C4-2B (cell line): ENCODE data around the gene MANEAL.
"Not testable (repeated sequence)": the region's sequence is repeated elsewhere in the genome, so short reads cannot be mapped to it uniquely, and the experiment has no call there.

Experiments
- H3K27ac ChIP-seq: fragments of 450-650 bp; 2 replicates; pipeline ENCODE4 v1.5.1; 2017
- CTCF ChIP-seq: fragments of 450-650 bp; conservative IDR thresholded peaks from 2 replicates; pipeline ENCODE4 v1.5.1; 2017; ENCODE audit warnings: mild to moderate bottlenecking
- ZFX ChIP-seq: fragments of 450-650 bp; IDR thresholded peaks from 2 replicates; pipeline ENCODE4 v1.6.1; 2017

The MANEAL gene

GRCh38 chr1:37764888-37765441 lies 28.7 kb upstream of the MANEAL start, which contains the start of gene EPHA10:
Gene EPHA10, minus strand, starts transcription at chr1:37765120. Its CDS starts 54 bp downstream, at chr1:37765066.
- no peak within 1 kb of the TSS for H3K27ac ChIP-seq
- TF ChIP-seq CTCF (no peak), ZFX (no peak)

GRCh38 chr1:37765916-37766664 lies 27.6 kb upstream of the MANEAL start:
- TF ChIP-seq ZFX (no peak), CTCF (no peak)

GRCh38 chr1:37767488-37767887 lies 26.2 kb upstream of the MANEAL start:
- H3K27ac ChIP-seq = no peak overlapping the region
- no peak for TF ChIP-seq ZFX
- no peak for TF ChIP-seq CTCF

More at GRCh38 chr1:37765916-37766664, 27.6 kb upstream of the MANEAL start:
- no peak overlapping the region for H3K27ac ChIP-seq

- H3K27ac ChIP-seq = not testable (repeated sequence)
These were observed 22.2 kb upstream of the MANEAL start for GRCh38 chr1:37771440-37771839.

GRCh38 chr1:37776946-37777516 lies 16.6 kb upstream of the MANEAL start:
- H3K27ac ChIP-seq = no peak overlapping the region
- TF ChIP-seq CTCF = no peak
- no peak for TF ChIP-seq ZFX

- no peak overlapping the region for H3K27ac ChIP-seq
- no peak for TF ChIP-seq ZFX
- TF ChIP-seq CTCF = no peak
These were observed 15.0 kb upstream of the MANEAL start for GRCh38 chr1:37778654-37779053.

GRCh38 chr1:37782491-37782890 lies 11.2 kb upstream of the MANEAL start:
- TF ChIP-seq CTCF (no peak), ZFX (no peak)

More at GRCh38 chr1:37782491-37782890, 11.2 kb upstream of the MANEAL start:
- no peak overlapping the region for H3K27ac ChIP-seq
